Fibroblast of lung (primary cell): ENCODE measurements around the gene TENM4. TPM values are rescaled to one million over a fixed set of nuclear protein-coding genes. Genes with fewer than 3 reads are reported as not detected.

Source experiments
- DNase-seq, 2 donors: peaks; one replicate each; pipeline versions ENCODE4 v3.0.0 to v3.0.0-alpha.2; 2010; ENCODE audit warnings: low read depth in 2 of 2
- H2AFZ ChIP-seq: 2 replicates; pipeline ENCODE4 v1.5.1; 2012; ENCODE audit warnings: low read length, control low read depth, inconsistent platforms
- H3K27ac ChIP-seq: 2 replicates; pipeline ENCODE4 v1.5.1; 2011; ENCODE audit warnings: low read length, control low read depth; ENCODE audit not compliant: insufficient read depth
- H3K27me3 ChIP-seq: 2 replicates; pipeline ENCODE4 v1.5.1; 2011; ENCODE audit warnings: mild to moderate bottlenecking, low read length; ENCODE audit not compliant: control insufficient read depth, insufficient read depth
- H3K36me3 ChIP-seq: 2 replicates; pipeline ENCODE4 v1.5.1; 2011; ENCODE audit warnings: low read length; ENCODE audit not compliant: control insufficient read depth, insufficient read depth
- H3K4me1 ChIP-seq: 2 replicates; pipeline ENCODE4 v1.5.1; 2011; ENCODE audit warnings: low read length; ENCODE audit not compliant: control insufficient read depth, insufficient read depth; ENCODE audit errors: extremely low read depth
- H3K4me2 ChIP-seq: 2 replicates; pipeline ENCODE4 v1.5.1; 2011; ENCODE audit warnings: low read length, control low read depth; ENCODE audit not compliant: insufficient read depth; ENCODE audit errors: extremely low read depth
- H3K4me3 ChIP-seq, 4 experiments: fragments of 200-600 bp in 1 of 4; sonication (generic) in 1 of 4; replicated peaks in 1 of 4; 2 replicates each; pipeline ENCODE4 v1.5.1; 2011 to 2016; ENCODE audit warnings: low read length in 4 of 4, low read depth in 3 of 4, mild to moderate bottlenecking in 3 of 4, control low read depth in 2 of 4, inconsistent platforms in 1 of 4, mixed read lengths in 1 of 4; ENCODE audit not compliant: insufficient read depth in 1 of 4; ENCODE audit errors: control extremely low read depth in 1 of 4
- H3K79me2 ChIP-seq: 2 replicates; pipeline ENCODE4 v1.5.1; 2012; ENCODE audit warnings: mild to moderate bottlenecking, low read length, inconsistent platforms; ENCODE audit not compliant: control insufficient read depth, insufficient read depth
- H3K9ac ChIP-seq: 2 replicates; pipeline ENCODE4 v1.5.1; 2011; ENCODE audit warnings: mild to moderate bottlenecking, low read length, control low read depth; ENCODE audit not compliant: insufficient read depth
- H3K9me3 ChIP-seq: 2 replicates; pipeline ENCODE4 v1.5.1; 2012; ENCODE audit warnings: low read depth, low read length; ENCODE audit not compliant: control insufficient read depth, insufficient read depth
- H4K20me1 ChIP-seq: 2 replicates; pipeline ENCODE4 v1.5.1; 2011; ENCODE audit warnings: low read length; ENCODE audit not compliant: control insufficient read depth, insufficient read depth; ENCODE audit errors: extremely low read depth
- CTCF ChIP-seq, 2 donors: IDR thresholded peaks in 1 of 2; conservative IDR thresholded peaks in 1 of 2; 1 replicate in 1 of 2; 2 replicates in 1 of 2; pipeline ENCODE4 v1.5.1; 2011 to 2012; ENCODE audit warnings: low read length in 2 of 2, control low read depth in 1 of 2, inconsistent platforms in 1 of 2, low read depth in 1 of 2, mild to moderate bottlenecking in 1 of 2
- EZH2 ChIP-seq: IDR thresholded peaks from 2 replicates; pipeline ENCODE4 v1.5.1; 2012; ENCODE audit warnings: low read length, control low read depth, mild to moderate bottlenecking; ENCODE audit errors: missing control alignments
- polyA plus RNA-seq, 2 donors: library from polyadenylated mRNA; depleted of rRNA in 1 of 2; stranded (reverse) in 1 of 2; unstranded in 1 of 2; fragments of >200 nt; gene quantifications; 2 replicates each; pipeline ENCODE4 v1.2.1, GENCODE V29; 2011 to 2012; ENCODE audit warnings: missing spikeins in 1 of 2
- total RNA-seq: library from RNA; depleted of rRNA; stranded (reverse); fragments of >200 nt; gene quantifications from 2 replicates; pipeline ENCODE4 v1.2.1, GENCODE V29; 2014

TENM4 gene
- total and polyA plus RNA-seq, 2 donors (not counting 1 experiment from before 2014, with no cell fraction given) = 4.6 to 48.4 TPM

DNA sequence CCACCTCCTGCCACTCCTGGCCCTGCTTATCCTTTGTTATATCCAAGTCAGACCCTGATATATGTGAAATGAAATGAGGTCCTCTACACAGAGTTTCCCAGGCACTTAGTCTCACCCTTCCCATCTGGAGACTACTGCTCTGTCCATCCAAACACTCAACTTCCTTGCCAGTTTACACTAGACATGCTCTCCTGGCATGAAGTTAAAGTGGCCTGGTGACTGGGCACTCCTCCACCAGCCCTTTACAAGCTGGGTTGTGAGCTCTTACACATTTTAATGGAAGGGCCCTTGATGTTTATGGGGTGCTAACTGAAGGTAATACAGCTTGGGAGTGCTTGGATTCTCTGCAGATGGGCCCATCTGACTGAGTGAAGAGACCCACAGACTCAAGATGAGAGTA, 650.0 kb downstream of the TENM4 start:
- H3K4me1 ChIP-seq = peaks cover 17% of the 10 kb centered on the region
- no peaks in the 10 kb centered on the region for H3K9me3 ChIP-seq
- H3K79me2 ChIP-seq = no peaks in the 10 kb centered on the region
- no peak overlapping the region for H2AFZ ChIP-seq
- H3K4me2 ChIP-seq = peak overlapping the region; percentile 25
- no peaks in the 10 kb centered on the region for H3K36me3 ChIP-seq
- H4K20me1 ChIP-seq = no peaks in the 10 kb centered on the region
- H3K27me3 ChIP-seq = no peaks in the 10 kb centered on the region
- H3K4me3 ChIP-seq = no peak overlapping the region
- no peak overlapping the region for H3K9ac ChIP-seq
- TF ChIP-seq CTCF (conservative IDR thresholded peaks at IDR 0.05 in 1 of 2, IDR thresholded peaks at IDR 0.05 in 1 of 2; ENCODE audit: low read depth in 1 of 2, low read length in 2 of 2) = no peak
- DNase-seq = no peak
- H3K27ac ChIP-seq = no peak overlapping the region

DNA sequence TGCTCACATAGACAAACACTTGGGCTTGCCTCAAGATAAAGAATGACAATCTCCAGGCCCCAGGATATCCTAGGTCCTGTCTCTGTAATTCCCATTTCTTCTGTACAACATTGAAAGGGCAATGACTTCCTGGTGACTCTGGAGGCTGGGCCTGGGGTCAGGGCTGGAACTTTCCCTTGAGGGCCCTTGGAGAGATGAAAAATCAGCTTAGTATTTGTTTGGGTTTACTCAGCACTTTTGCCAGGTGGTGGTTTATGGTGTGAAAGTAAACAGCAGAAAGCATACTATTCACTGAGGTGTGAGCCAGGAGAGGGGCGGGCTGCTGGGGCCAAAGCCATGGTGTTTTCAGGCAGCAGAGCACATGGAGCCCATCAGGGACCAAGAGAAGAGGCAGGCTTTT, 651.5 kb downstream of the TENM4 start:
- H3K4me3 ChIP-seq = no peak overlapping the region
- no peaks in the 10 kb centered on the region for H3K27me3 ChIP-seq
- no peaks in the 10 kb centered on the region for H3K36me3 ChIP-seq
- DNase-seq = no peak
- no peak for TF ChIP-seq EZH2
- no peak for TF ChIP-seq CTCF (conservative IDR thresholded peaks at IDR 0.05 in 1 of 2, IDR thresholded peaks at IDR 0.05 in 1 of 2; ENCODE audit: low read depth in 1 of 2, low read length in 2 of 2)
- H4K20me1 ChIP-seq = no peaks in the 10 kb centered on the region
- H2AFZ ChIP-seq = no peak overlapping the region
- H3K4me1 ChIP-seq = peaks cover 22% of the 10 kb centered on the region
- no peak overlapping the region for H3K4me2 ChIP-seq
- no peak overlapping the region for H3K9ac ChIP-seq
- no peaks in the 10 kb centered on the region for H3K79me2 ChIP-seq
- no peak overlapping the region for H3K27ac ChIP-seq
- no peaks in the 10 kb centered on the region for H3K9me3 ChIP-seq

DNA sequence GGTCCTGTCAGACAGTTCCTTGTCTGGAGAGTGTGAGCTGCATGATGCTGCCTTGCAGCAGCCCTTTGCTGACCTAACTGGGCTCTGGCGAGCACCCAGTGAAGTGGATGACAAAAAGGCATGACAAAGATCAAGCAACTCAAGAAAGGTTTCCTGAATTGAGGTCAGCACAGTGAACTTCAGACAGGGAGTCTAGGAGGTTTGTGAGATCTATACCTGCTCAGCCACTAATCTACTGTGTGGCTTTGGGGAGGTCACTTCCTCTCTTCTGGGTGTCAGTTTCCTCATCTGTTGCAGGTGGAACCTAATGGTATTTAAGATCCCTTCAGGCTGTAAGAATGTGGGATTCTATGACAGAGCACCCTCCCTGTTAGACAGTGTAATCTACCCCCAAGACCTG, 652.3 kb downstream of the TENM4 start:
- no peaks in the 10 kb centered on the region for H3K36me3 ChIP-seq
- no peaks in the 10 kb centered on the region for H3K79me2 ChIP-seq
- no peak overlapping the region for H3K27ac ChIP-seq
- no peak for DNase-seq
- H3K4me1 ChIP-seq = peaks cover 29% of the 10 kb centered on the region
- no peak overlapping the region for H3K4me3 ChIP-seq
- no peak overlapping the region for H3K9ac ChIP-seq
- no peak for TF ChIP-seq CTCF (conservative IDR thresholded peaks at IDR 0.05 in 1 of 2, IDR thresholded peaks at IDR 0.05 in 1 of 2; ENCODE audit: low read depth in 1 of 2, low read length in 2 of 2)
- no peak for TF ChIP-seq EZH2
- no peaks in the 10 kb centered on the region for H3K27me3 ChIP-seq
- H2AFZ ChIP-seq = no peak overlapping the region
- H3K4me2 ChIP-seq = no peak overlapping the region
- H4K20me1 ChIP-seq = no peaks in the 10 kb centered on the region
- H3K9me3 ChIP-seq = no peaks in the 10 kb centered on the region
